GM19463 (cell line): ENCODE data around the gene TIPIN.
"Not testable (repeated sequence)": the region's sequence is repeated elsewhere in the genome, so short reads cannot be mapped to it uniquely, and the experiment has no call there.

ENCODE experiments used
- ATAC-seq: cut with Tn5 transposase; IDR thresholded peaks from one replicate; pipeline ENCODE4 v1.9.1; 2021; ENCODE audit warnings: mild to moderate bottlenecking, moderate library complexity; ENCODE audit not compliant: unreplicated experiment

Gene TIPIN

GRCh38 chr15:66356359-66357236 lies at the start of gene TIPIN:
TIPIN (minus strand) TSS chr15:66356685; CDS start chr15:66352947, 3,738 bp downstream.
- ATAC-seq = peak; percentile 97

GRCh38 chr15:66405615-66406014 lies 49.1 kb upstream of the TIPIN start:
- no peak for ATAC-seq

- ATAC-seq = no peak
Measured at GRCh38 chr15:66405007-66405406, 48.5 kb upstream of the TIPIN start.

- no peak for ATAC-seq
Measured at GRCh38 chr15:66404532-66404931, 48.0 kb upstream of the TIPIN start.

- no peak for ATAC-seq
Measured at GRCh38 chr15:66404122-66404521, 47.6 kb upstream of the TIPIN start.

- no peak for ATAC-seq
Measured at GRCh38 chr15:66403323-66403722, 46.8 kb upstream of the TIPIN start.

GRCh38 chr15:66402761-66403284 lies 46.3 kb upstream of the TIPIN start:
- no peak for ATAC-seq

GRCh38 chr15:66401130-66402021 lies 44.9 kb upstream of the TIPIN start:
- no peak for ATAC-seq

GRCh38 chr15:66400351-66400774 lies 43.9 kb upstream of the TIPIN start:
- no peak for ATAC-seq

GRCh38 chr15:66399276-66399675 lies 42.8 kb upstream of the TIPIN start:
- no peak for ATAC-seq

- ATAC-seq = no peak
Measured at GRCh38 chr15:66394915-66395314, 38.4 kb upstream of the TIPIN start.

GRCh38 chr15:66394472-66394871 lies 38.0 kb upstream of the TIPIN start:
- no peak for ATAC-seq

GRCh38 chr15:66393037-66393436 lies 36.6 kb upstream of the TIPIN start:
- not testable (repeated sequence) for ATAC-seq

- ATAC-seq = peak; percentile 20
Measured at GRCh38 chr15:66390678-66391077, 34.2 kb upstream of the TIPIN start.

GRCh38 chr15:66389859-66390381 lies 33.4 kb upstream of the TIPIN start:
- ATAC-seq = no peak

GRCh38 chr15:66389098-66389858 lies 32.8 kb upstream of the TIPIN start:
- ATAC-seq = no peak

- no peak for ATAC-seq
Measured at GRCh38 chr15:66388576-66388975, 32.1 kb upstream of the TIPIN start.

GRCh38 chr15:66388043-66388363 lies 31.5 kb upstream of the TIPIN start:
- ATAC-seq = no peak

GRCh38 chr15:66387163-66388042 lies 30.9 kb upstream of the TIPIN start:
- no peak for ATAC-seq
